ENCODE results near the gene CMIP.

Gene CMIP

GRCh38 chr16:81469710-81470535 is 25.3 kb downstream of the CMIP start:
- no peak for DNase-seq (ENCODE audit: extremely low spot score)
- TF ChIP-seq BHLHE40 (IDR thresholded peaks at IDR 0.05; ENCODE audit: borderline replicate concordance) (no peak), SUZ12 (IDR thresholded peaks at IDR 0.05) (no peak)
- CTCF ChIA-PET = no interaction called here
- POLR2A ChIA-PET = no interaction called here

GRCh38 chr16:81470796-81471636 is 26.4 kb downstream of the CMIP start:
- no peak for DNase-seq (ENCODE audit: extremely low spot score)
- TF ChIP-seq LEF1 (IDR thresholded peaks at IDR 0.05; ENCODE audit: borderline replicate concordance) (no peak), SUZ12 (IDR thresholded peaks at IDR 0.05) (no peak), FOXM1 (IDR thresholded peaks at IDR 0.05; ENCODE audit: borderline replicate concordance) (no peak), SP1 (IDR thresholded peaks at IDR 0.05) (no peak), BHLHE40 (IDR thresholded peaks at IDR 0.05; ENCODE audit: borderline replicate concordance) (no peak), HDGF (IDR thresholded peaks at IDR 0.05; ENCODE audit: borderline replicate concordance) (no peak), L3MBTL2 (conservative IDR thresholded peaks at IDR 0.05) (no peak), PKNOX1 (IDR thresholded peaks at IDR 0.05) (no peak), ARNT (IDR thresholded peaks at IDR 0.05) (no peak), FOXK2 (IDR thresholded peaks at IDR 0.05) (no peak), FOXA1 (IDR thresholded peaks at IDR 0.05) (no peak)
- ChIA-PET POLR2A (no interaction called here), CTCF (no interaction called here)

- TF ChIP-seq PKNOX1 (IDR thresholded peaks at IDR 0.05) = no peak
- TF ChIP-seq FOXM1 (IDR thresholded peaks at IDR 0.05; ENCODE audit: borderline replicate concordance) = no peak
- no peak for TF ChIP-seq L3MBTL2 (conservative IDR thresholded peaks at IDR 0.05)
- no peak for DNase-seq (ENCODE audit: extremely low spot score)
- POLR2A ChIA-PET = no interaction called here
- CTCF ChIA-PET = no interaction called here
Measured at GRCh38 chr16:81471882-81472281, 27.3 kb downstream of the CMIP start.

- CTCF ChIA-PET = no interaction called here
- no peak for DNase-seq (ENCODE audit: extremely low spot score)
- POLR2A ChIA-PET = no interaction called here
- TF ChIP-seq FOXA1 (IDR thresholded peaks at IDR 0.05) (no peak), ZNF384 (IDR thresholded peaks at IDR 0.05) (no peak), HDGF (IDR thresholded peaks at IDR 0.05; ENCODE audit: borderline replicate concordance) (no peak), BHLHE40 (IDR thresholded peaks at IDR 0.05; ENCODE audit: borderline replicate concordance) (no peak), PKNOX1 (IDR thresholded peaks at IDR 0.05) (no peak), TARDBP (IDR thresholded peaks at IDR 0.05) (no peak), L3MBTL2 (conservative IDR thresholded peaks at IDR 0.05) (no peak)
Measured at GRCh38 chr16:81472391-81472790, 27.8 kb downstream of the CMIP start.

GRCh38 chr16:81473066-81473488 is 28.5 kb downstream of the CMIP start:
- TF ChIP-seq LEF1 (IDR thresholded peaks at IDR 0.05; ENCODE audit: borderline replicate concordance) = no peak
- ChIA-PET CTCF (no interaction called here), POLR2A (no interaction called here)
- no peak for DNase-seq (ENCODE audit: extremely low spot score)

GRCh38 chr16:81473558-81473957 is 28.9 kb downstream of the CMIP start:
- no peak for DNase-seq (ENCODE audit: extremely low spot score)
- ChIA-PET CTCF (no interaction called here), POLR2A (no interaction called here)
- TF ChIP-seq PKNOX1 (IDR thresholded peaks at IDR 0.05) (no peak), SUZ12 (IDR thresholded peaks at IDR 0.05) (no peak)
